Effector memory CD4-positive, alpha-beta T cell (primary cell): ENCODE results near the gene SERPINB1.
"Not testable (repeated sequence)": the region's sequence is repeated elsewhere in the genome, so short reads cannot be mapped to it uniquely, and the experiment has no call there.

Source experiments
- DNase-seq, 3 donors: peaks; one replicate each; pipeline ENCODE4 v3.0.0-alpha.2; 2020
- H3K27ac ChIP-seq: 2 replicates; pipeline ENCODE4 v1.7.0; 2013; ENCODE audit warnings: mild to moderate bottlenecking, low read length, moderate library complexity; ENCODE audit not compliant: insufficient read depth, poor library complexity, severe bottlenecking
- H3K27me3 ChIP-seq: replicated peaks from 2 replicates; pipeline ENCODE4 v1.7.0; 2013; ENCODE audit warnings: mild to moderate bottlenecking, low read length; ENCODE audit not compliant: insufficient read depth, control insufficient read depth, poor library complexity, severe bottlenecking
- H3K36me3 ChIP-seq: 2 replicates; pipeline ENCODE4 v1.7.0; 2013; ENCODE audit warnings: mild to moderate bottlenecking, low read length, moderate library complexity; ENCODE audit not compliant: control insufficient read depth, insufficient read depth
- H3K4me1 ChIP-seq: 2 replicates; pipeline ENCODE4 v1.7.0; 2013; ENCODE audit warnings: low read length, mild to moderate bottlenecking; ENCODE audit not compliant: control insufficient read depth, insufficient read depth, poor library complexity, severe bottlenecking
- H3K4me3 ChIP-seq: 2 replicates; pipeline ENCODE4 v1.7.0; 2013; ENCODE audit warnings: low read length, low read depth, mild to moderate bottlenecking; ENCODE audit not compliant: insufficient read depth, poor library complexity, severe bottlenecking
- H3K9me3 ChIP-seq: 2 replicates; pipeline ENCODE4 v1.7.0; 2013; ENCODE audit warnings: mild to moderate bottlenecking, low read length, moderate library complexity; ENCODE audit not compliant: control insufficient read depth

The SERPINB1 gene

DNA sequence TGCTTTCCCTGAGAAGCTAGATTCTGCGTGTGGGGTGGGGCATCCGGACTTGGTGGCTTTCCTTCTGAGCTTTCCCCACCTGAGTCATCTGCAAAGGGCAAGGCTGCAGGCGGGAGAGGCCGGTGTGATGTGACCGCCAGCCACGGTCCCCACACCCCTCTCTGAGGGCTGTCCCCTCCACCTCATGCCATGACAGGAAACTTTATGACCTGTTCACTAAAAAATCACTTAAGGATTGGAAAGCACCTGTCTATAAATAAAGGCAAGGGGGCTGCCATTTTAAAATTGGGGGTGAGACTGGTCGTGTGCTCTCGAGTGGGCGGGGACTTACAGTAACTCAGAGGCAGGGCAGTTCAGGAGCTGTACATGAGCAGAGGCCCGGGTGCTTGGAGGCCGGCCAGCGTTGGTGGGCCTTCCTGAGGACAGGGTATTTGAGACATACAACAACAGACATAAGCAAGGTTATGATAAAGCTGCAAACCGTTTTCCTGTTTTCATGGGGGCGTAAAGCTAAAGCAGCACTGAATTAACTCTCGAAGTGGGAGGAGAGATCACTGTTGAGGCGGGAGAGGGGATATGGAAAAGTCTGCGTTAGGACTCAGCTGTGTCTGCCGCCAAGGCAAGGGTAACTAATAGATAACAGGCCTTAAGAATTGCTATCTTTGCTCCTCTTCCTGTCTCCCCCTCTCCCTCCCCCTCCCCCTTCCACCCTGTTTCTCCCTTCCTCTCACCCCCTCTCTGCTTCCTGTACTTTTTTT is 16.1 kb upstream of the SERPINB1 start:
- peak overlapping the region; percentile 95 for H3K27ac ChIP-seq

DNA sequence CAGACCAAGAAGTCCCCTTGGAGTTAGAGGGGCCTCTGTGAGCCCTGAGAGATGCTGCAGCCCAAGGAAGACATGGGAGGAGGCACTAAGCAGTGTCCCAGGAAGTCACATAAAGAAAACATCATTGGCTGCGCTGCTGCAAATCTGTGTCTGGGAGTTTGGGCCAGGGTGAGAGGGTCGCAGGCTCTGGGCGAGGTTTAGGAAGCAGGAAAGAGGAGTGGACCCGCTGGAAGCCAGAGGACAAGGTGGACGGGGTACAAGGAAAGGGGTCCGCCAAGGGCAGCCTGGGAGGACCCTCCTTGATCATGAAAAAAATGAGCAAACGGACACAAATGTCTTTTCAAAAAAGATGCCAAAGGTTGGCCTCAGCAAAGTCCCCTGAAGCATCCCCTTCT is 15.5 kb upstream of the SERPINB1 start:
- Histone ChIP-seq H3K27me3 (no peaks in the 10 kb centered on the region), H3K9me3 (no peaks in the 10 kb centered on the region), H3K4me3 (peak overlapping the region; percentile 16), H3K4me1 (peaks cover 70% of the 10 kb centered on the region), H3K36me3 (no peaks in the 10 kb centered on the region), H3K27ac (peak overlapping the region; percentile 95)
- DNase-seq: no peak

More for the DNA sequence above, 16.1 kb upstream of the SERPINB1 start:
- peak overlapping the region; percentile 36 for H3K4me3 ChIP-seq
- peaks cover 75% of the 10 kb centered on the region for H3K4me1 ChIP-seq
- H3K27me3 ChIP-seq: no peaks in the 10 kb centered on the region
- DNase-seq: peak; percentile 60 to 82 (median 81)
- no peaks in the 10 kb centered on the region for H3K9me3 ChIP-seq
- H3K36me3 ChIP-seq: no peaks in the 10 kb centered on the region

DNA sequence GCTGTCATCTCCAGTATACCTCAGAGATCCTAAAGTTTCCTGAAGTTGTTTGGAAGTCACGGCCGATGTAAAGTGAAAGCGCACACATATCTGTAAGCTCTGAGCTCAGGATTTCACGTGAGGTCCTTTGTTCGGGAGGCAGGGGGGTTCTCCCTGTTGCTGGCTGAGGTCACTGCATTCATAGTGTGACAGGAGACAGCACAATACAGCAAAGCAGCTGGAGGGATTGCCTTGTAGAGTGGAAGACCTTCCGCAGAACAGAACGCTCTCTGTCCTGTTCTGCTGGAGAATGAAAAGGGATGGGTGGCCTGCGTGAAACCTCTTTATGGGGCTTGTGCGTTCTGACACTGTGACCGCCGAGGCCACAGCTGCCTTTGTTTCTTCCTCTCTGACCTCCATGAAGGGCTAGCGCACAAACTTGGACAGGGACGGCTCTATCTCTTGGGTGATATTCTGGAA is 13.4 kb upstream of the SERPINB1 start:
- H3K4me3 ChIP-seq: no peak overlapping the region
- H3K9me3 ChIP-seq: no peaks in the 10 kb centered on the region
- no peak for DNase-seq
- H3K4me1 ChIP-seq: peaks cover 64% of the 10 kb centered on the region
- peak overlapping the region; percentile 69 for H3K27ac ChIP-seq
- no peaks in the 10 kb centered on the region for H3K36me3 ChIP-seq
- H3K27me3 ChIP-seq: no peaks in the 10 kb centered on the region

DNA sequence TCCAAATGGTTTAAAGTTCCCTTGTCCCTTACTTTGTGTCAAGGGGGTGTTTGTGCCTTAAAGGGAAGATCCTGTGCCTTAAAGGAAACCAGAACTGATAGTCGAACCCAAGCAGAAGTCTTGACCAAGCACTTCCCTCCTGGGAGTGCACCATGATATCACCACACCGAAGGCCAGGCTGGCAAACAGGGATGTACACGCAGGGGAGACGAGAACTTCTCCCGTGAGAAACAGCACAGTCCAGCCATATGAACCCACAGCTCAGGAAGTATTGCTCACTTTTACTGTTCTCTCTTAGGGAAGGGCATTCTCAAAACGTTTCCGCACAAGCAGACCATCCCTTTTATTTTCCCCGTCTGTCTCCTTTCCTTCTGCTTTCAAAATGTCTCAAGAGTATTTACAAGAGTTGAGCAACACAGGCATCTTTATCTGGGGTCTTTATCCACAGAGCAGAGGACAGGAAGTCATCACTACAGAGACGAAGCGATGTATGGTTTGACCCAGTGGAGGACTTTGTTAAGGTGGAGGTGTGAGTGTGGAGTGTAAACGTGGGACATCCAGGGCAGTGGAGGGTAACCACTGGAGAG is 12.8 kb upstream of the SERPINB1 start:
- H3K4me3 ChIP-seq: peak overlapping the region; percentile 40
- no peak for DNase-seq
- no peaks in the 10 kb centered on the region for H3K9me3 ChIP-seq
- H3K27me3 ChIP-seq: no peaks in the 10 kb centered on the region
- H3K27ac ChIP-seq: peak overlapping the region; percentile 69
- no peaks in the 10 kb centered on the region for H3K36me3 ChIP-seq
- H3K4me1 ChIP-seq: peaks cover 58% of the 10 kb centered on the region

DNA sequence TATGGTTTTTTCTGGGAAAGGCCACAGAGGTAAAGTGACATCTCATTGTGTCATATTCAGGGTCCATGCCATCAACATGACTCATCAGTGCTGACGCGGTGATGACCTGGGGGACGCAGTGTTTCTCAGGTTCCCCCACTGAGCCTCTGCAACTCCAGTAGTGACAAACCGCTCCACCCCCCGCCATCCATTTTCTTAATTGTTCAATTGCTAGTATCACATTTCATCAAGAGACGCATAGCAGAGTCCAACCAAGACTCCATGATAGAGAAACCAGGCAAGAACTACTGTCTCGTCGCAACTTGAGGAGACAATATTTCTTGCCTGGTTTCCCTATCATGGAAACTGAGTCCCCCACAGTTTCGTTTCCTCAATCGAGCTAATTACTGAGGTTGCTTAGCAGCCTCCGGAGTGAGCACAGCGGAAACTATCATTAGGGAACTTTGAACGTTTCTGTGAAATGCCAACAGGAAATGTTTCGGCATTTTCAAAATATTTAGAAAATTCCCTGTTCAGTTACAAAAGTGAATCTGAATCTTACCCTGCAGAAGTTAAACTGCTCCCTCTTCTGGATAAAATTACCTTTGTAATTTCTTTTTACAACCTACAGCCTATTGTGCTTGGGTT is 12.2 kb upstream of the SERPINB1 start:
- H3K36me3 ChIP-seq: no peaks in the 10 kb centered on the region
- peak overlapping the region; percentile 40 for H3K4me3 ChIP-seq
- peak; percentile 54 to 71 (median 70) for DNase-seq
- no peaks in the 10 kb centered on the region for H3K27me3 ChIP-seq
- H3K9me3 ChIP-seq: no peaks in the 10 kb centered on the region
- peak overlapping the region; percentile 69 for H3K27ac ChIP-seq
- H3K4me1 ChIP-seq: peaks cover 55% of the 10 kb centered on the region

DNA sequence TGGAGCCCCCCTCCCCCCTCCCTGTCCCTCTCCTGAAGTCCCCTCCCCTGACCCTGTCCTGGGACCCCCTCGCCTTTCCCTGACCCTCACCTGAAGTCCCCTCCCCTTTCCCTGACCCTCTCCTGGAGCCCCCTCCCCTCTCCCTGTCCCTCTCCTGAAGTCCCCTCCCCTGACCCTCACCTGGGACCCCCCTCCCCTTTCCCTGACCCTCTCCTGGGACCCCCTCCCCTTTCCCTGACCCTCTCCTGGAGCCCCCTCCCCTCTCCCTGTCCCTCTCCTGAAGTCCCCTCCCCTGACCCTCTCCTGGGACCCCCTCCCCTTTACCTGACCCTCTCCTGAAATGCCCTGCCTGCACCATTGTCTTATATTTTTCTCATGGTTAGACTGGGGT is 11.7 kb upstream of the SERPINB1 start:
- H3K27ac ChIP-seq: peak overlapping the region; percentile 69
- not testable (repeated sequence) for H3K4me3 ChIP-seq, H3K27me3 ChIP-seq, H3K9me3 ChIP-seq, DNase-seq, H3K36me3 ChIP-seq
- H3K4me1 ChIP-seq: peaks cover 55% of the 10 kb centered on the region

DNA sequence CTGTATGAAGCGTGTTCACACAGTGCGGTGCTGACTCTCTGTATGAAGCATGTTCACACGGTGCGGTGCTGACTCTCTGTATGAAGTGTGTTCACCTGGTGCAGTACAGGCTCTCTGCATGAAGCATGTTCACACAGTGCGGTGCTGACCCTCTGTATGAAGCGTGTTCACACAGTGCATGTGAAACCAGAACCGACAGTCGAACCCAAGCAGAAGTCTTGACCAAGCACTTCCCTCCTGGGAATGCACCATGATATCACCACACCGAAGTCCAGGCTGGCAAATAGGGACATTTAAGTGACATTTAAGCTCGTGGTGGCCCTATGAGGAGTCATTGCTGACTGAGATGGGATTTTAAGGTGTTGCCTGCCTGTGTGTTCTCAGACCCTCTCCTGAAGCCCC is 11.3 kb upstream of the SERPINB1 start:
- Histone ChIP-seq H3K4me1 (peaks cover 53% of the 10 kb centered on the region), H3K27me3 (no peaks in the 10 kb centered on the region), H3K27ac (peak overlapping the region; percentile 69), H3K36me3 (no peaks in the 10 kb centered on the region), H3K4me3 (no peak overlapping the region), H3K9me3 (no peaks in the 10 kb centered on the region)
- DNase-seq: no peak

DNA sequence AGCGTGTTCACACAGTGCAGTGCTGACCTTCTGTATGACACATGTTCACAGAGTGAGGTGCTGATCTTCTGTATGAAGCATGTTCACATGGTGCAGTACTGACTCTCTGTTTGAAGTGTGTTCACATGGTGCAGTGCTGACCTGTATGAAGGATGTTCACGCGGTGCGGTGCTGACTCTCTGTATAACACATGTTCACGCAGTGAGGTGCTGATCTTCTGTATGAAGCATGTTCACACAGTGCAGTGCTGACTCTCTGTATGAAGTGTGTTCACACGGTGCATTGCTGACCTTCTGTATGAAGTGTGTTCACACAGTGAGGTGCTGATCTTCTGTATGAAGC is 10.8 kb upstream of the SERPINB1 start:
- peaks cover 48% of the 10 kb centered on the region for H3K4me1 ChIP-seq

DNA sequence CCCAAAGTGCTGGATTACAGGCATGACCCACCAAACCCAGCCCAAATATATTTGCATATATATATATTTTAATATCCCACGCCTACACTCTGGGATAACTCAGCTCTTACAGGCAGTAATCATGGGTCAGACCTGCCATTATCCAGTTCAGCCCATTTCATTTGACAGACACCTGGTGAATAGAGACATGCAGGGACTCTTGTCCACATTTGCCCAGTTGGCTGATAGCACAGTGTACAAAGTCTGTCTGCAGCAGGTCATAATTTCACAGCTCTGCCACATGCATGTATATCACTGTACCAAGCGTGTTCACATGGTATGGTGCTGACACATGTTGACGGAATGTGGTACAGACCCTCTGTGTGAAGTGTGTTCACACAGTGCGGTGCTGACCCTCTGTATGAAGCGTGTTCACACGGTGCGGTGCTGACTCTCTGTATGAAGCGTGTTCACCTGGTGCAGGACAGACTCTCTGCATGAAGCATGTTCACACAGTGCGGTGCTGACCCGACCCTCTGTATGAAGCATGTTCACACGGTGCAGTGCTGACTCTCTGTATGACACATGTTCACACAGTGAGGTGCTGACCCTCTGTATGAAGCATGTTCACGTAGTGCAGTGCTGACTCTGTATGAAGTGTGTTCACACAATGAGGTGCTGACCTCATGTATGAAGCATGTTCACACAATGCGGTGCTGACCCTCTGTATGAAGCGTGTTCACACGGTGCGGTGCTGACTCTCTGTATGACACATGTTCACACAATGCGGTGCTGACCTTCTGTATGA is 10.3 kb upstream of the SERPINB1 start:
- H3K4me1 ChIP-seq: peaks cover 43% of the 10 kb centered on the region
- H3K27ac ChIP-seq: no peak overlapping the region

More for the DNA sequence above, 10.8 kb upstream of the SERPINB1 start:
- H3K36me3 ChIP-seq: no peaks in the 10 kb centered on the region
- no peak for DNase-seq
- no peak overlapping the region for H3K4me3 ChIP-seq
- H3K27me3 ChIP-seq: no peaks in the 10 kb centered on the region
- H3K27ac ChIP-seq: no peak overlapping the region
- no peaks in the 10 kb centered on the region for H3K9me3 ChIP-seq

More for the DNA sequence above, 10.3 kb upstream of the SERPINB1 start:
- no peaks in the 10 kb centered on the region for H3K9me3 ChIP-seq
- H3K36me3 ChIP-seq: no peaks in the 10 kb centered on the region
- no peaks in the 10 kb centered on the region for H3K27me3 ChIP-seq
- no peak for DNase-seq
- H3K4me3 ChIP-seq: no peak overlapping the region
